Measurements from ENCODE around the gene B3GNT7. TPM values are rescaled to one million over a fixed set of nuclear protein-coding genes. Genes with fewer than 3 reads are reported as not detected.

The B3GNT7 gene
- total and polyA plus RNA-seq, 2 of the 8 experiments (the other 6 are each of a cell fraction or from before 2014, with no cell fraction given) = 26.4 to 73.1 TPM

DNA sequence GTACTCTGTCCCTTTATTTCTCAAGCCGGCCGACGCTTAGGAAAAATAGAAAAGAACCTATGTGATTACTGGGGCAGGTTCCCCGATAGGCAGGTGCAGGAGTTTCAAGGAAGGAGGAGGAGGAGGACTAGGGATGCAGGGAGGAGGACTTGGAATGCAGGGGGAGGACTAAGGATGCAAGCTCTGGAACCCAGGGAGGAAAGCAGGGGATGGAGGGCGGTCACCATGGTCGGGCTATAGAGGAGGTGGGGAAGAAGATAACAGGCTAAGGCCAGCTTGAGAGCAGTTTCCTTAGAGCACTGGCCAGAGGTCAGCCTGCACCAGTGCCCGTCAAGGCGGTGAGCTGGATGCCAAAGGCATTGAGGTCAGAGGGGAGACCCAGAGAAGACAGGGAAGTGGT, 18.7 kb upstream of the B3GNT7 start:
- ChIA-PET CTCF (ENCODE audit: partially characterized antibody) (interaction anchor here (0.9 to 26.8 kb wide), 9 partner anchors 9 to 149 kb away, joined by 3 to 617 read pairs (median 3); partner anchors contain the start of gene B3GNT7), POLR2A (ENCODE audit: partially characterized antibody) (interaction anchor here (0.6 to 2.6 kb wide), 7 partner anchors 8 to 88 kb away, joined by 3 to 15 read pairs (median 3); partner anchors contain the start of gene NCL)
- H3K9me3 ChIP-seq (ENCODE audit: insufficient read depth in 2 of 2, low read depth in 1 of 2, low read length in 1 of 2) = no peaks in the 10 kb centered on the region
- H3K14ac ChIP-seq (ENCODE audit: insufficient read length) = no peak overlapping the region
- H3K79me2 ChIP-seq (ENCODE audit: control insufficient read depth in 1 of 2, insufficient read depth in 2 of 2, low read length in 2 of 2) = no peaks in the 10 kb centered on the region
- H3K4me1 ChIP-seq (replicated peaks in 1 of 4; ENCODE audit: control insufficient read depth in 3 of 4, insufficient read depth in 4 of 4, low read length in 3 of 4) = peaks cover 4 to 22% (median 13%) of the 10 kb centered on the region in 4 experiments
- peak overlapping the region; percentile 99 for H2BK12ac ChIP-seq (ENCODE audit: low read depth, low read length)
- H3K18ac ChIP-seq (ENCODE audit: extremely low read depth, low read length) = peak overlapping the region; percentile 99
- H2BK120ac ChIP-seq (replicated peaks; ENCODE audit: low read depth, low read length) = peak overlapping the region; percentile 76
- 33% methylated on average over 8 of the region's 8 CpGs; no CpG with 5 or more reads in 1 of the 2 experiments for WGBS, 2 experiments (ENCODE audit: extremely low coverage in 1 of 2, insufficient coverage in 1 of 2, insufficient read length in 1 of 2, insufficient replicate concordance in 2 of 2, low coverage in 1 of 2, low lambda C conversion rate in 2 of 2, missing lambda C conversion rate in 1 of 2)
- H3K56ac ChIP-seq (replicated peaks; ENCODE audit: insufficient read length, low read depth, low read length) = peak overlapping the region; percentile 50
- peak overlapping the region; percentile 97 for H2AK5ac ChIP-seq (ENCODE audit: low read depth, low read length)
- H3K23me2 ChIP-seq (ENCODE audit: low read depth, low read length) = peaks cover 8% of the 10 kb centered on the region; the same call in 1 of the 2 replicates
- peak overlapping the region; percentile 11 to 31; a peak in 1 of 4 replicates for H3K4me2 ChIP-seq (ENCODE audit: insufficient read depth in 1 of 2, low read depth in 2 of 2, low read length in 2 of 2)
- DNase-seq (ENCODE audit: low read depth in 1 of 2, low spot score in 2 of 2) = no peak
- H2BK20ac ChIP-seq (ENCODE audit: low read length) = peak overlapping the region; percentile 100
- H4K5ac ChIP-seq (ENCODE audit: insufficient read length, low read depth, low read length) = peak overlapping the region; percentile 43
- H3K27ac ChIP-seq (ENCODE audit: low read depth, low read length) = peak overlapping the region; percentile 75; the same call in 1 of the 2 replicates
- H3K79me1 ChIP-seq (ENCODE audit: low read depth, low read length) = no peaks in the 10 kb centered on the region
- peak overlapping the region; percentile 96 for H4K91ac ChIP-seq (replicated peaks; ENCODE audit: insufficient read length, low read length)
- peak overlapping the region; percentile 99; the same call in 1 of the 2 replicates for H2BK5ac ChIP-seq (ENCODE audit: low read depth, low read length)
- H4K8ac ChIP-seq (ENCODE audit: extremely low read depth, insufficient read depth, low read length) = peak overlapping the region; percentile 4; the same call in 1 of the 2 replicates
- H3K4ac ChIP-seq (replicated peaks; ENCODE audit: insufficient read length, low read depth, low read length) = peak overlapping the region; percentile 82
- FAIRE-seq = no peak
- H2BK15ac ChIP-seq (ENCODE audit: low read length) = peak overlapping the region; percentile 95
- no peaks in the 10 kb centered on the region for H4K20me1 ChIP-seq (replicated peaks in 1 of 2; ENCODE audit: control insufficient read depth in 1 of 2, insufficient read depth in 2 of 2, low read length in 2 of 2)
- H2AFZ ChIP-seq (ENCODE audit: low read length) = no peak overlapping the region
- H3K4me3 ChIP-seq (ENCODE audit: extremely low read depth in 1 of 4, insufficient read depth in 2 of 4, low read depth in 3 of 4, low read length in 4 of 4) = no peak overlapping the region; a peak in 1 of 8 replicates
- no peaks in the 10 kb centered on the region; a peak in 2 of 7 replicates for H3K27me3 ChIP-seq (replicated peaks in 1 of 4; ENCODE audit: control insufficient read depth in 3 of 4, extremely low read depth in 1 of 4, insufficient read depth in 3 of 4, low read length in 3 of 4)
- TF ChIP-seq YY1 (IDR thresholded peaks at IDR 0.05; ENCODE audit: low read depth, low read length) (peak; percentile 37; the same call in 1 of the 2 replicates), TEAD4 (IDR thresholded peaks at IDR 0.05; ENCODE audit: low read depth, low read length) (peak; percentile 79), BRCA1 (IDR thresholded peaks at IDR 0.05; ENCODE audit: low read depth, low read length) (no peak)
- no peak overlapping the region for H3K23ac ChIP-seq (ENCODE audit: insufficient read length)
- no peaks in the 10 kb centered on the region for H3K36me3 ChIP-seq (ENCODE audit: control insufficient read depth in 2 of 4, insufficient read depth in 4 of 4, low read length in 3 of 4)
- H3K9ac ChIP-seq (replicated peaks in 1 of 4; ENCODE audit: extremely low read depth in 1 of 4, low read depth in 3 of 4, low read length in 3 of 4) = no peak overlapping the region
